Activated CD4-positive, alpha-beta T cell treated with anti-CD3 and anti-CD28 coated beads for 4 hours (primary cell): ENCODE measurements around the gene CTNNA1.
"Not testable (repeated sequence)": the region's sequence is repeated elsewhere in the genome, so short reads cannot be mapped to it uniquely, and the experiment has no call there.

Experiments
- DNase-seq, 2 donors: peaks; one replicate each; pipeline ENCODE4 v3.0.0-alpha.2; 2020

The CTNNA1 gene

GRCh38 chr5:138903130-138903775 lies 150.0 kb downstream of the CTNNA1 start:
- DNase-seq: no peak

- DNase-seq: no peak
Observed at GRCh38 chr5:138905541-138905940, 152.3 kb downstream of the CTNNA1 start.

- no peak for DNase-seq
Observed at GRCh38 chr5:138909734-138910133, 156.5 kb downstream of the CTNNA1 start.

GRCh38 chr5:138910546-138911185 lies 157.4 kb downstream of the CTNNA1 start:
- DNase-seq: no peak

GRCh38 chr5:138911441-138911840 lies 158.2 kb downstream of the CTNNA1 start:
- no peak for DNase-seq

DNA sequence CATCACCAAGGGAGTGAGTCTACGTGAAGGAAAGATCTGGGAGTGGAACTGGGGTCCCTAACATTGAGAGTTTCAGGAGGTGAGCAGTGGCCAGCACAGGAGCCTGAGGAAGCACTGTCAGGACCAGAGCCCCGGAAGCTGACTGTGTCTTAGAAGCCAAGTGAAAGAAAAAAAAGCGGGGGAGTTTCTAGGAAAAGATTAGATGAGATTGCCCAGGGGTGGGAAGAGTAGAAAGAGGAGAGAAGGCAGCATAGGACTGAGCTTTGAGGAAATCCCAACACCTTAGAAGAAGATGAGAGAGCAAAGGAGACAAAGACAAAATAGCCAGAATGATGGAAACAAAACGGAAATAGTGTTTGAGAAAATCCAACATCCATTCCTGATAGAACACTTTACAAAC lies 158.9 kb downstream of the CTNNA1 start:
- DNase-seq: no peak

DNA sequence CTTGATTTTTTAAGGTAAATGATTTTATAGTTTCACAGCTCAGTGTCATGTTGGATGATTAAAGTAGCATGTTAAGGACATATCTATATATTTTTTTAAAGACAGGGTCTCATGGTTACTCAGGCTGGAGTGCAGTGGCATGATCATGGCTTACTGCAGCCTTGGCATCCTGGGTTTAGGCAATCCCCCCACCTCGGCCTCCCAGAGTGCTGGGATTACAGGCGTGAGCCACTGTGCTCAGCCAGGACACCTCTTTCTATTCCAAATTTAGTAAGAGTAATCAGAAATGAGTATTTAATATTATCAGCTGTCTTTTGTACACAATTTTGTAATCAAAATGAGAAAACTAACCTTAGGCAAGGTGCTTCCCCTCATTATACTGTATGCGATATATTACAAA lies 160.5 kb downstream of the CTNNA1 start:
- DNase-seq: no peak

DNA sequence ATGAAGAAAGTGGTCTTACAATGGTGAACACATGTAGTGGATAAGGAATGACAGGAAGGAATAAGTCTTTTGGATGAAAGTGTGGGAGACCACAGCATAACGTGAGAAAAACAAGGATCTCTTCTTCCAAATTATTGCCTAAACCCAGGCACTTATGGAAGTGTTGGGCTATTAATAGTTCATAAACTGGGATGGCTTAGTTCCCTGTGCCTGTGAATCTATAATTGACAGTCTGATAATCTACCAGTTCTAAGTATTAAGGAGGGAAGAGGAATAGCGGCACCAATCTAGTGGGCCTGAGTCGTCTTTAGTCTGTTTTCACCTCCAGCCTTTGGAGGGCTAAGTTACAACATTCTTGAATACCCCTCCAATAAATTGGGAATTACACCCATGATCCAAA lies 161.1 kb downstream of the CTNNA1 start:
- no peak for DNase-seq

DNA sequence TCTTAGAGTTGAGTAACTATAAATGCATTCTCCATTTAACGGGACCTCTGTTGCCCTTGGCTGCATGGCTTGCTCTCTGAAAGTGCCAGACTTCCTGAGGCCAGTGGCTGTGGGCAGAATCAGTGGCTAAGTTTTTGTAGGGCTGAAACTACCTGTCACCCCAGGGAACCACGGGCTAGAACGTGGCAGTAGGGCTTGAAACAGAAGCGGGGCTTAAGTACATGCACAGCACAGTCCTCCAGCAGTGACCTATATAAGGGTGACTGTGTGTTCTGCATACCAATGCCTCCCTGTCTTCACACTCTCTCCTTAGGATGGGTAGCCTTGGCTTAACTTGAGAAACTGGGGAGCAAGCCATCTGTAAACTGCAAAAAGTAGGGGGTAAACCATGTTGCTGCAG lies 165.5 kb downstream of the CTNNA1 start:
- no peak for DNase-seq

GRCh38 chr5:138920181-138920580 lies 167.0 kb downstream of the CTNNA1 start:
- no peak for DNase-seq

DNA sequence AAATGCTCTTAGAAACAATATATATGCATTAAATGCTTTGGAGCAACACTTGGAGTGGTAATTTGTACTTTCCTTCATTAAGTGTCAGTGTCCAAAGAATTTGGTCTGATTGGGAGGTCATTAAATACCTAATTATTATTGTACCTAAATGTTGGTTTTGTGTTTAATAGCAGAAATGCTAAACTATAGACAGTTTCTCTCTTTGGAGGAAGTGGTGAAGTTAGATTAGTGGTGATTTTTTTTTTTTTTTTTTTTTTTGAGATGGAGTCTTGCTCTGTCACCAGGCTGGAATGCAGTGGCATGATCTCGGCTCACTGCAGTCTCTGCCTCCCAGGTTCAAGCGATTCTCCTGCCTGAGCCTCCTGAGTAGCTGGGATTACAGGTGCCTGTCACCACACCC lies 168.1 kb downstream of the CTNNA1 start:
- not testable (repeated sequence) for DNase-seq

- no peak for DNase-seq
Observed at GRCh38 chr5:138922494-138922893, 169.3 kb downstream of the CTNNA1 start.

- DNase-seq: no peak
Observed at GRCh38 chr5:138925090-138925635, 171.9 kb downstream of the CTNNA1 start.

GRCh38 chr5:138926257-138926656 lies 173.0 kb downstream of the CTNNA1 start:
- DNase-seq: no peak

DNA sequence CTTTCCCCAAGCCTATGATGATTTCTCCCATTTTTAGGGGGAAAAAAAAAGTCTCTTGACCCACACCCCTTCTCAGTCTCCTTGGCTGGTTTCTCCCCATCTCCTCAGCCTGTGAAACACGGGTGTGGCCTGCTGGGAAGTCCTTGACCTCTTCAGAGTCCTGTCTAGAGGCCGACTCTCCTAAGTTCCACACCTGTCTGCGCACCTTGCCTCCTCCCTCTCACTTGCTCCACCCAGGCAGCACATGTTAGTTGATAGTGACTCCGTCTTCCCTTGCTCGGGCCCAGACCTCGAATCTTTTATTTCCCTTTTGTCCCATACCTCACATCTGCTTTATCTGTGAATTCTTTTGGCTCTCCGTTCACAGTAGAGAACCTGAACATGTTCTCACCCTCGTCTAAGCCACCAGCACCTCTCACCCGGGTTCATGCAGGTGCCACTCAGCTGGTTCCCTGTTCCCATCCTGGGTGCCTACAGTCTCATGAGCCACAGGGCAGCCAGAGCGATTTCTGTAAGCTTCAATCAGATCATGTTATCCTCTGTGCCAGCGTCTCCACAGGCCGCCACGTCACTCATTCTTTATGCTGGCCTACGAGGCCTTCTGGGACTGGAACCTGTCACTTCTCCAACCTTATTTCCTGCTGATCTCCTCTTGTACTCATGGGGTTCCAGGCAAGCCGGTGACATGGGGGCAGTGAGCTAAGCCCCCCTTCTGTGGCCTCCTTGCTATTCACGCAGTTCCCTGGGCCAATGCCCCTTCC lies 173.6 kb downstream of the CTNNA1 start:
- no peak for DNase-seq

- no peak for DNase-seq
Observed at GRCh38 chr5:138927544-138927943, 174.3 kb downstream of the CTNNA1 start.

GRCh38 chr5:138927979-138928378 lies 174.8 kb downstream of the CTNNA1 start:
- no peak for DNase-seq

DNA sequence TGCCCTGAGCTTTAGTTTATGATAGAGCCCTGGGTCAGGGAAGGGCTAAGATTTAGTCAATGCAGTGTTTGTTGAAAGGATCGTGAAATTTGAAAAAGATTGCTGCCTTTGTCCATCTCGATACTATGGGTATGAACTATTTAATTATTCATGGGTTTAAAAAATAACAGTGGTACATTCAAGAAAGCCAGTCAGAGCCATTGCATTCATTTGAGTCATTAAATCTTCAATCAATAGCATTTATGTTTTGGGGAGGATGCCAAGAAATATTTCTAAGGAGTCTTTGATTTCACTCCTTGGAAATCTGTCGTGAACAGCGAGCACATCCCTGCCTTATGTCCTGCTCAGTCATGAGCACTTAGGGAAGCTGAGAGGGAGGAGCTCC lies 176.3 kb downstream of the CTNNA1 start:
- no peak for DNase-seq

DNA sequence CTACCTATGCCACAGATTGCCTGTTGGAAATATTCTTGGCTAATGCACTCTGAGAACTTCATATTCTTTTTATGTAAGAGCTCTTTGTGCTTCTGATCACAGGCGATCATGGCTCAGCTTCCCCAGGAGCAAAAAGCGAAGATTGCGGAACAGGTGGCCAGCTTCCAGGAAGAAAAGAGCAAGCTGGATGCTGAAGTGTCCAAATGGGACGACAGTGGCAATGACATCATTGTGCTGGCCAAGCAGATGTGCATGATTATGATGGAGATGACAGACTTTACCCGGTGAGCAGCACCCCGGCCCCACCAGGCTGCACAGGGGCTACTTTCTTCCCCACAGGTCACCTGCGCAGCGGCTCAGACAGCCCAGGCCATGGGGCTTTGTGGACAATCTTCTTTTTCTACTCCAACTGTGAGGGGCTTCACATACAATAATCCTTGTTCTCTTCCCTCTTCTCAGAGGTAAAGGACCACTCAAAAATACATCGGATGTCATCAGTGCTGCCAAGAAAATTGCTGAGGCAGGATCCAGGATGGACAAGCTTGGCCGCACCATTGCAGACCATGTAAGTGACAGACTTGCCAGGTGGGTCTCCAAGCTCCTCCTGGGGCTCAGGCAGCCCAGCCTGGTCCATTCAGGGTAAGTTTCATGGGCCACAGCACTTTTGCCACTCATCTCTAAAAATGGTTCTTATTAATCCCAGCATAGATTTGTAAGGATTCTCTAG lies 177.3 kb downstream of the CTNNA1 start:
- DNase-seq: no peak

- DNase-seq: no peak
Observed at GRCh38 chr5:138932171-138932810, 179.1 kb downstream of the CTNNA1 start.

DNA sequence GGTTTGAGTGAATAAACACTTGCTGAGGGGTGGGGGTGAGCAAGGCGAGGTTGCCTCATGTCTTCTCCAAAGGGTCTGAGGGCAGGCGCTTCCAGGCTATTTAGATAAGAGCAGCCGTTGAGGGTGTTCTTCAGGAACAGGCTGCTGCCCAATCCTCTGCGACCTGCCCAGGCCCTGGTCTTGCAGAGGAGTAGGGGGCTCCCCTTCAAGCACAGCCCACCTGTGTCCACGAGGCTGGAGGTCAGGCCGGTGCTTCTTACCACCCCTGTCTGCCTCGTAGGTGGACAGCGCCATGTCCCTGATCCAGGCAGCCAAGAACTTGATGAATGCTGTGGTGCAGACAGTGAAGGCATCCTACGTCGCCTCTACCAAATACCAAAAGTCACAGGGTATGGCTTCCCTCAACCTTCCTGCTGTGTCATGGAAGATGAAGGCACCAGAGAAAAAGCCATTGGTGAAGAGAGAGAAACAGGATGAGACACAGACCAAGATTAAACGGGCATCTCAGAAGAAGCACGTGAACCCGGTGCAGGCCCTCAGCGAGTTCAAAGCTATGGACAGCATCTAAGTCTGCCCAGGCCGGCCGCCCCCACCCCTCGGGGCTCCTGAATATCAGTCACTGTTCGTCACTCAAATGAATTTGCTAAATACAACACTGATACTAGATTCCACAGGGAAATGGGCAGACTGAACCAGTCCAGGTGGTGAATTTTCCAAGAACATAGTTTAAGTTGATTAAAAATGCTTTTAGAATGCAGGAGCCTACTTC lies 180.5 kb downstream of the CTNNA1 start:
- no peak for DNase-seq

DNA sequence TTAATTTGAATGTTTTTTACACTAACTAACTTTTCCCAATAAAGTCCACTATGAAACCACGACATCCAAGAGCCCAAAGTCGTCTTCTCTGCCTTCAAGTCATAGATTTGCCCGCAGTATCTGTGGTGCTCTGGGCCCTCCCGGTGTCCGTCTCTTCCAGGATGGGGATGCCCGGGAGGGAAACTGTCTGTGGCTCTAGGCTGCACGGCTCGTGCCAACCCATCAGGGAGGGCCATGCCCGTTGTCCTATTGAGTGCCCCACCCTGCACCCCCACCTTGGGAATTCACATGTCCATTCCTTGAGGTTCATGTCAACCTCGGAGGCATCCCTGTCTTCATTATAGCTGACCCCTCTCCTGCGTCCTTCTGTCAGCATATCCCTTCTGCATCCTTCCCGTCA lies 181.7 kb downstream of the CTNNA1 start:
- no peak for DNase-seq
